HTERT RPE-1 (cell line): Measurements from ENCODE around the gene DLGAP1.

Experiments used
- in situ Hi-C: fragments of 300-500 bp; cut with MboI; formaldehyde crosslinking; loops from 4 replicates; pipeline ENCODE4 v1.14.3; 2020; ENCODE audit warnings: low sequenced_read_pairs

DLGAP1 gene

DNA sequence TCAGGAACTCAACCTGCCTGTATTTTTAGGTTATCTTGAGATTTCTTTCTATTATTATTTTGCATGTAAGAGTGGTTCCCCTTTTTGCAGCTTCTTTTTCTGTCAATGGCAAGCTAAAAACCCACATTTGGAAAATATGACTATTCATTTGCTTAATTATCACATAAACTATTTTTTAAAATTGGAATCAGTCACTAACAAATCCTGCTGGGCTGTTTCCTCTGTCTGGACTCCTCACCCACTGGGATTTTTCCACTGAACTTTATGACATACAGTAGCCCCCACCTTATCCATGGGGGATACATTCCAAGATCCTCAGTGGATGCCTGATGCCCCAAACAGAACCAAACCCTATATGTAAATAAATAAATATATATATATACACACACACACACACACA, 447.3 kb downstream of the DLGAP1 start:
- in situ Hi-C loops, result no loop called here

DNA sequence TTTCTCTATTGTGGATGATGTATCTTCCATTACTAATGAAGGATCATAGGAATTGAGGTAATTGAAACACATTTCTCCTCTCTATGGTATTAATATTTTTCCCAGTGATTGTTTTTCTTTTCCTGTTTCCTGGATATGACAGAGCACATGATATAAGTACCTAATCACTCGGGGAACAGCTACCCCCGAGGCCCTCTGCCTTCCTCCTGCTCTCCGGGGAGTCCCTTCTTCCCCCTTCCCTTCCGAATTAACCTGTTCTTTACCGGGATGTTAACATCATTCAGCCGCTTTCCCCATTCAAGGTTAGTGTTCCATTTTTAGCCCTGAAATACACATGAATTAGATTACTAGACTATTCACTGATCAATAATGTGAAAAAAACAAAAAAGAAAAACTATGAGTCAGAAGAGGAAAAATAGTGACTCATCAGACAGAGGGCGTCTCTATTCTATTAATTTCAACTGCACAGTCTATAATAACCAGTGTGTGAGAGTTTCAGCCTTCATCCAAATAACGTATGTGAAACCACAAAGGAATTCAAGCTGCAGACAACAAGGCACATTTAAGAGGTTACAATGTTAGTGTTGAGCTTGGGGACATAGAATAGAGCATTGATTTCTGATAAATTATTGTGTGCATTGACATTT, 450.8 kb downstream of the DLGAP1 start:
- in situ Hi-C loops, result no loop called here

- in situ Hi-C loops, result no loop called here
These were observed 456.3 kb downstream of the DLGAP1 start for GRCh38 chr18:3998698-3999333.

- in situ Hi-C loops, result no loop called here
These were observed 459.5 kb downstream of the DLGAP1 start for GRCh38 chr18:3995476-3996102.

GRCh38 chr18:3993941-3994687, 461.0 kb downstream of the DLGAP1 start:
- in situ Hi-C loops, result no loop called here

DNA sequence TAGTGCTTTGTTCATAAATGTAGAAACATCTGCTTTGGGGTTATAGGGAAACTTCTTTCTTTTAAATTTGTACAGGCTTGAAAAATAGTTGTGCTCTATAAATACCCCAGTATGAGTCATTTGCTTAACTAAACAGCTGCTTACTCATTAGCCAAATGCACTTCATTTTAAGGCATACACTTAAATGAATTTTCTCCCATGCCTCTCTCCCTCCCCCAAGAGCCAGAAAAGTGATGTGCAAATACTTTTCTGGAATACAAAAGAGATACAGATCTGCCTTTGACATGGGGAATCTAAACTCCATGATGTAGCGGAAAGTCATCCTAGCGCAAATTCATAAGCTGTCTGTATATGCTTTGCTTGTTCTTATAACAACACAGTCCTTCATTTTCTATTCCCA, 469.4 kb downstream of the DLGAP1 start:
- in situ Hi-C loops, result no loop called here

GRCh38 chr18:3985020-3985419, 470.1 kb downstream of the DLGAP1 start:
- in situ Hi-C loops, result no loop called here

GRCh38 chr18:3984163-3984757, 470.8 kb downstream of the DLGAP1 start:
- in situ Hi-C loops, result no loop called here

DNA sequence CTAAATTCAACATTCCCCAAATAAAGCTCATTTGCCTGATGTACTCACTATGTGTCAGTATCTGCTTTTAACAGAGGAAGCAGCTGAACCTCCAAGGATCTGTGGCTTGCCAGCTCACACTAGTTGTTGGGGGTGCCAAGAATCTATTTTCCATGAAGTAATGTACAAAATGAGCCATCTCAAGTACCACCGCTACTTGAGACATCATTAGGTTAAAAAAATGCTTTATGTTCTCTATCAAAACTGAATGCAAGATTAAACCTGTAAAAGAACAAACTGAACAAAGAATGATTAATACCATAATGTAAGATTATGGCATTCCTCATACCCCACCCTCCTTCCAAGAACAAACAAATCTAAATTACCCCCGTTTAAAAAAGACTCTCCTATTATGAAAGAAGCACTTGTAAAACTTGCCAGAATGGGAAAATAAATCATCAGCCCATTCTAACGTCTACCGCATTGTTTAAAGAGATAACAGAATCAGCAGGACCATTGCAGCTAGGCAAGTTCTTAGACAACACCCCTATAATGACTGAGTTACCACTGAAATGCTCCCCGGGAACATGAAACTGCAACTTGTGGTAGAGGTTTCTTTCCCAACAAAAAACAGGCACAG, 471.6 kb downstream of the DLGAP1 start:
- in situ Hi-C loops, result no loop called here

DNA sequence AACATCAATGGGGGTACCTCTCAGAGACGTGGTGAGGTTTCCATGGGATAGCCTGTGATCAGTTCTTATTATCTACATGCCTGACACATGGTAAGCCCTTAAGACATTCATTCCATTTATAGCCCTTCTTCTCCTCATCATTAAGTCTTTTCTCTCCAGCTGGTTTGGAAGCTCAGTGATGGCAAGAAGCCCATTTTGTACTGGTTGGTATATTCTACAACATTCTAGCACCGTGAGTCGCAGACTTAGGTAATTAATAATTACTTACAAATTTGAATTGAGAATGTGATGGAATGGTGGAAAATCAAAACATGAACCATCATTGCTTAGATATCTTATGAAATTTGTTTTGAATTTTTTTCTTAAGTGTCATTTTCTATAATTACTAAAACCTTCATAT, 472.6 kb downstream of the DLGAP1 start:
- in situ Hi-C loops, result no loop called here

GRCh38 chr18:3979024-3979423, 476.1 kb downstream of the DLGAP1 start:
- in situ Hi-C loops, result no loop called here

DNA sequence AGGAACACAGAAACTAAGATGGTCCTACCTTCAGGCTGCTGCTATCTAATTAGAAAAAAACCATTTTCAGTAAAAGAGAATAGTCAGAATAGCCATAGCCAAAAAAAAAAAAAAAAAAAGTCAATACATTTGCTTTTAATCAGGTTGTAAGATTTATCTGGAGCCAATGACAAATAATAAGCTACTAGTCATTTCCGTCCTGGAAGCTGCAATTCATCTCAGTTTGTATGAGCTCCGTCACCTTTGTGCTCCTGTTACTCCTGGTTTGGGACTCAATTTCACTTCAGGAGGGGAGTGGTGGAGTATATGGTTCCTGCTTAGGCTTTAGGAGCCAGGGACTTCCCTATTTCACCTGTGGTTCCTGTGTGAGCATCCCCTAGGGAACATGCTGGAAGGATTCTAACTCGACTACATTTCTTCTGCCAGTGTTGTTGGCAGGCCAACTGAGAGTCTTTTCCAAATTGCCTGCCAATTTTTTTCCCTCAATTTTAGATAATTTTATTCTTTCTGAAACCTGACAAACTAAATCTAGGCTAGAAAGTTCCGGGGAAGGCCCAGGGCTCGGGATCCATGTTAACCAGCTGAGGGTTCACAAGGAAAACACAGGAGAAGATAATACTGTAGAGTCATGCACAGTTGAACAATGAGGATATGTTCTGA, 481.8 kb downstream of the DLGAP1 start:
- in situ Hi-C loops, result no loop called here

- in situ Hi-C loops, result no loop called here
These were observed 482.7 kb downstream of the DLGAP1 start for GRCh38 chr18:3972291-3972930.

DNA sequence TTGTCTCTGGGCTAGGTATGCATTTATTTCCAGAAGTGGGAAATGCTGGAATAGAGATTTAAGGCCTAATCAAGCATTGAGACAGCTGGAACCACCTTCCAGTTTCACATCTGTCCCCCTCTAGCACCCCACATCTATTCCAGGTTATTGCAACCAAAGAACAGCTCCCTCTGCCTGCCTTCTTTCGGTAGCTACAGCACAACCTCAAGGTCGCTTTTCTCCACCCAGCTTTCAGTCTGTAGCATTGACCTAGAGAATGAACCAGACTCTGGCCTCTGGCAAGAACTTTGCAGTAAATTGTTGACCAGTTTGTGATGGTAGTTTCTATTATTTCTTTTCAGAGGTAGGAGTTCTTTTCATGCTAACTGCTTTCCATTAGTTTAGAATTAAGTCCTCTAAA, 484.2 kb downstream of the DLGAP1 start:
- in situ Hi-C loops, result no loop called here

DNA sequence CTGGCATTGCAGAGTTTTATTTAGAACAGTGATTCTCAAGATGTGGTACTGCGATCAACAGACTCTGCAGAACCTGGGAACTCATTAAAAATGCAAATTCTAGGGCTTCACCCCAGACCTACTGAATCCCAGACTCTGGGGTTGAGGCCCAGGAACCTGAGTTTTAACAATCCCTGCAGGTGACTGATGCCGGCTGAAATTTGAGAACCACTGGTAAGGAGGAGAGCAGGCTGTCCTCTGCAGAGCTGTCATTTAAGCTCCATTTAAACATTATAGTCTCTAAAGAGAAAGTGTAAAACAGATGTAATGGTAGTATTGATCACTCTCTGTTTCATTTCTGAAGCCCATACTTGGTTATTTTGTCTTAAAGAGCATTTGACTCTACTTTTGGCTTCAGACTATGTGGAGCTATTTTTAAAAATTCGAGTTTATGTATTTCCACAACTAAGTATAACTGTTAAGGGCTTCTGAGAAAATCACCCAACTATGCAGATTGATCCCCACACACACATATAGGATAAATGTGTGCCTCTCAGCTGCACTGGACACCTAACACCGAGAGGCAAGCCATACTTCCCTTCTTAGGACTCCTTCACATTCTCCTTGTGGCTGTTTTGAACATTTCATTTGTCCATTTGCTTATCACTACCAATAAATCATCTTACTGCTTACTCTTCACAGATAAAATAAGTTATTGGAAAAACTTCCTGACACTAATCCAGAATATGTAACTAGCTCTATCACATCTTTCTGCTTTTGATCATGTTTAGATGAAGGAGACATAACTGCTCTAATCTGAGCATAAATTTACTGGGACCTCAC, 487.5 kb downstream of the DLGAP1 start:
- in situ Hi-C loops, result no loop called here

DNA sequence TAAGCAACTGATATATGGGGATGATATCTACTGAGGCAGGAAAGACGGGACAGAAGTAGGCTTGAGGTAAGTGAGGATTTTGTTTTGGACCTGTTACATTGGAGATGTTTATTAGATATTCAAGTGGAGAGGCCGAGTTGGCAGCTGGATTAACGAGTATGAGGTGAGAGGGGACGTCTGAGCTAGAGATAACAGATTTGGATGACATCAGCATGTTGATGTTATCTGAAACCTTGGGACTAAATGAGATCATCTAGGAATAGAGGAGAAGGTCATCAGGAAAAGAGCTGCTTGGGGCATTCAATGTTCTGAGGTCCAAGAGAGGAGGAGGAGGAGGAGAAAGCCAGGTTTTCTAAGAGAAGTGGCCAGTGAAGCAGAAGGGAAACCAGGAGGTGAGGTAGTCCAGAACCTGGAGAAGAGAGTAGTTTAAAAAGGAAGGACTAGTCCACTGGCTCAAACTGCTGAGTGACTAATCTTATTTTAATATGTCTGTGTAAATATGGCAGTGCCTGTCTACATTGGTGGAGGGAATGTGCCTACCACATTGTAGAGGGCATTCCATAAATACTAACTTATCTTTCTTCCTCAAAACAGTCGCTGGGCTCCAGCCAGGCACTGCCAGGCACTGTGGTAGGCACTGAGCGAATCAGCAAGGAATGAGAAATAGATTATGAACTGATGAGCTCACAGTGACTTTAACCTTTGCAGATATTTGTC, 488.3 kb downstream of the DLGAP1 start:
- in situ Hi-C loops, result no loop called here

GRCh38 chr18:3966246-3966641, 488.9 kb downstream of the DLGAP1 start:
- in situ Hi-C loops, result no loop called here

GRCh38 chr18:3960977-3961376, 494.1 kb downstream of the DLGAP1 start:
- in situ Hi-C loops, result no loop called here
